ENCODE measurements around the gene POC1A. TPM values are rescaled to one million over a fixed set of nuclear protein-coding genes. Genes with fewer than 3 reads are reported as not detected.
"Not testable (repeated sequence)": the region's sequence is repeated elsewhere in the genome, so short reads cannot be mapped to it uniquely, and the experiment has no call there.

The POC1A gene
- total RNA-seq, 1 experiment from 2014 or later: 16.1 TPM

DNA sequence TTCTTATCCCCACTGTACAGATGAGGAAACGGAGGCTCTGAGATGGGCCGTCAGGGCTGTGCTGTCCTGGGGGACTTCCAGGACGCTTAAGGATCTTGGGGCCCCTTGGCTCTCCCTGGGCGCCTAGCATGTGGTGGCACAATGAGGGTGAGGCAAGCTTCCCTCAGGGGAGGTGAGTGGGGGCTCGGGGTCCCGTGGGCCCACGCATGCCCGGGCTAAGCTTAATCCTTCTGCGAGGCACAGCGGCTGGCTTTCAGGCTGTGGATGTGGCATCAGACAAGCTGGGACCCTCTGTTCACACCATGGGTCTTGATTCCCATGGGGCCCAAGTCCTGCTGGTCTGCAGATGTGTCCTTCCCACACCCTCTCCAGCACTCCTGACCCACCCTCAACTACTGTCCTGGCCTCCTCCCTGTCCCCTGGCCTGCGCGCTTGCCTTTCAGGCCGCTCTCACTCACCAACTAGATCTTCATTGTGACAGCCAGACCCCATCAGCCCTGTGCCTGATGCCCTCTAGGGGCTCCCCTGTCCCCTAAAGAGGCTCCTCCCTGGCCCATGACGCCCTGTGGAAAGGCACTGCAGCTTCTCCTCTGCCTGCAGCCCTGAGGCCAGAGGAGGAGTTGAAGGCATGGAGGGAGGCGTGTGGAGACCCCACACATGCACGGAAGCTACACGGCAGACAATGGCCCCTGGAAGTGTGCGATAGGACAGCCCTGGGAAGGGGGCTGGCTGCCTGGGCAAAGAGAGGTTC is 109.2 kb downstream of the POC1A start:
- TF ChIP-seq EZH2 (IDR thresholded peaks at IDR 0.05; ENCODE audit: borderline replicate concordance, low read depth, low read length, poor library complexity, severe bottlenecking): no peak
- TF ChIP-seq, protein P1, sequence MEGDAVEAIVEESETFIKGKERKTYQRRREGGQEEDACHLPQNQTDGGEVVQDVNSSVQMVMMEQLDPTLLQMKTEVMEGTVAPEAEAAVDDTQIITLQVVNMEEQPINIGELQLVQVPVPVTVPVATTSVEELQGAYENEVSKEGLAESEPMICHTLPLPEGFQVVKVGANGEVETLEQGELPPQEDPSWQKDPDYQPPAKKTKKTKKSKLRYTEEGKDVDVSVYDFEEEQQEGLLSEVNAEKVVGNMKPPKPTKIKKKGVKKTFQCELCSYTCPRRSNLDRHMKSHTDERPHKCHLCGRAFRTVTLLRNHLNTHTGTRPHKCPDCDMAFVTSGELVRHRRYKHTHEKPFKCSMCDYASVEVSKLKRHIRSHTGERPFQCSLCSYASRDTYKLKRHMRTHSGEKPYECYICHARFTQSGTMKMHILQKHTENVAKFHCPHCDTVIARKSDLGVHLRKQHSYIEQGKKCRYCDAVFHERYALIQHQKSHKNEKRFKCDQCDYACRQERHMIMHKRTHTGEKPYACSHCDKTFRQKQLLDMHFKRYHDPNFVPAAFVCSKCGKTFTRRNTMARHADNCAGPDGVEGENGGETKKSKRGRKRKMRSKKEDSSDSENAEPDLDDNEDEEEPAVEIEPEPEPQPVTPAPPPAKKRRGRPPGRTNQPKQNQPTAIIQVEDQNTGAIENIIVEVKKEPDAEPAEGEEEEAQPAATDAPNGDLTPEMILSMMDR (conservative IDR thresholded peaks at IDR 0.05; ENCODE audit: low read depth, low read length): no peak
- Histone ChIP-seq H3K36me3 (ENCODE audit: insufficient read depth, low read length, poor library complexity, severe bottlenecking) (peaks cover 4% of the 10 kb centered on the region), H3K4me1 (ENCODE audit: insufficient read depth, low read length, poor library complexity, severe bottlenecking) (peaks cover 43% of the 10 kb centered on the region), H3K4me3 (ENCODE audit: low read depth, low read length, poor library complexity, severe bottlenecking) (no peak overlapping the region), H3K27ac (ENCODE audit: low read depth, low read length, poor library complexity, severe bottlenecking) (no peak overlapping the region), H3K9me3 (ENCODE audit: low read depth, low read length, poor library complexity, severe bottlenecking) (no peaks in the 10 kb centered on the region), H3K27me3 (replicated peaks; ENCODE audit: insufficient read depth, low read depth, low read length, poor library complexity) (no peaks in the 10 kb centered on the region)
- intact Hi-C loops (cut with micrococcal nuclease; ENCODE audit: unreplicated experiment): no loop called here
- no TSS peak for BruUV-seq (replicated peaks)
- no peak for DNase-seq (ENCODE audit: low spot score)
- POLR2A ChIA-PET (ENCODE audit: low non-redundant PET): no interaction called here
- CTCF ChIA-PET: interaction anchor here (0.5 to 0.6 kb wide), 3 partner anchors 44 to 656 kb away, joined by 3 to 7 read pairs (median 4); no protein-coding TSS in a partner anchor

DNA sequence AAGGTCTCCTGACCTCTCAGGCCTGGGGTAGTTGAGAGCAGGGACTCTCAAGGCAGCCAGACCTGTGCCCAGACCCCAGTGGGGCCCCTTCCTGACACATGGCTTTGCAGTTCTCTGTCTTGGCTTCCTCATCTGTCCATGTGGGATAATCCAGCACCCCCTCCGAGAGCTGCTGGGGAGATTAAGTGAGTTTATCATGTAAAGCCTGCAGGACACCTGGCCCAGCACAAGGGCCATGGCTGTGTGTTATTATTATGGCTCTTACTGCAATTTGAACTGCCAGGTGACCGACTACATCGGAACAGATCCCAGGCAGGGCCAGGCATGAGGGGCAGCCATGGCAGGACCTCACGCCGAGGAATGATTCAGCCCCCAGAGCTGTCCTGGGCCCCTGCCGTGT is 110.5 kb downstream of the POC1A start:
- Histone ChIP-seq H3K4me1 (ENCODE audit: insufficient read depth, low read length, poor library complexity, severe bottlenecking) (peaks cover 43% of the 10 kb centered on the region), H3K27ac (ENCODE audit: low read depth, low read length, poor library complexity, severe bottlenecking) (peak overlapping the region; percentile 30), H3K9me3 (ENCODE audit: low read depth, low read length, poor library complexity, severe bottlenecking) (no peaks in the 10 kb centered on the region), H3K36me3 (ENCODE audit: insufficient read depth, low read length, poor library complexity, severe bottlenecking) (no peaks in the 10 kb centered on the region), H3K27me3 (replicated peaks; ENCODE audit: insufficient read depth, low read depth, low read length, poor library complexity) (no peaks in the 10 kb centered on the region), H3K4me3 (ENCODE audit: low read depth, low read length, poor library complexity, severe bottlenecking) (no peak overlapping the region)
- DNase-seq (ENCODE audit: low spot score): peak; percentile 30
- intact Hi-C loops (cut with micrococcal nuclease; ENCODE audit: unreplicated experiment): no loop called here
- CTCF ChIA-PET: no interaction called here
- POLR2A ChIA-PET (ENCODE audit: low non-redundant PET): no interaction called here
- no TSS peak for BruUV-seq (replicated peaks)
- no peak for TF ChIP-seq EZH2 (IDR thresholded peaks at IDR 0.05; ENCODE audit: borderline replicate concordance, low read depth, low read length, poor library complexity, severe bottlenecking)
- TF ChIP-seq, protein P1 (conservative IDR thresholded peaks at IDR 0.05; ENCODE audit: low read depth, low read length): no peak

DNA sequence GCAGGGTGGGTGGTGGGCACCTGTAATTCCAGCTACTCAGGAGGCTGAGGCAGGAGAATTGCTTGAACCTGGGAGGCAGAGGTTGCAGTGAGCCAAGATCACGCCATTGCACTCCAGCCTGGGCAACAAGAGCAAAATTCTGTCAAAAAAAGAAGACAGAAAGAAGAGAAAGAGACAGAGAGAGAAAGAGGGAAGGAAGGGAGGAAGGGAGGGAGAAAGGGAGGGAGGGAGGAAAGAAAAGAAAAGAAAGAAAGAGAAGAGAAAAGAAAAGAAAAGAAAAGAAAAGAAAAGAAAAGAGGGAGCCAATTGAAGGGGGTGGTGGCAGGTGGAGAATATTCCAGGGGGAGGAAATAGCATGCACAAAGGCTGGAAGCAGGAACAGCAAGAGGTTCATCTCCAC is 111.2 kb downstream of the POC1A start:
- BruUV-seq (replicated peaks); DNase-seq (ENCODE audit: low spot score); H3K36me3 ChIP-seq (ENCODE audit: insufficient read depth, low read length, poor library complexity, severe bottlenecking); H3K4me3 ChIP-seq (ENCODE audit: low read depth, low read length, poor library complexity, severe bottlenecking); POLR2A ChIA-PET (ENCODE audit: low non-redundant PET); intact Hi-C loops (cut with micrococcal nuclease; ENCODE audit: unreplicated experiment); H3K27ac ChIP-seq (ENCODE audit: low read depth, low read length, poor library complexity, severe bottlenecking); H3K27me3 ChIP-seq (replicated peaks; ENCODE audit: insufficient read depth, low read depth, low read length, poor library complexity); CTCF ChIA-PET; H3K9me3 ChIP-seq (ENCODE audit: low read depth, low read length, poor library complexity, severe bottlenecking): not testable (repeated sequence)
- peaks cover 43% of the 10 kb centered on the region for H3K4me1 ChIP-seq (ENCODE audit: insufficient read depth, low read length, poor library complexity, severe bottlenecking)

Measured in A673 (cell line).